GM23338 (cell line): Measurements from ENCODE around the gene TMEM121. TPM values are rescaled to one million over a fixed set of nuclear protein-coding genes. Genes with fewer than 3 reads are reported as not detected.

Experiments
- ATAC-seq: fragments of 200-7000 bp; cut with Tn5 transposase; 3 replicates; pipeline ENCODE4 v1.9.1; 2020
- DNase-seq: peaks from one replicate; pipeline ENCODE4 v3.0.0-alpha.2; 2015; ENCODE audit warnings: low spot score
- H2AFZ ChIP-seq: fragments of 200-600 bp; sonication (generic); 2 replicates; pipeline ENCODE4 v1.8.0; 2016; ENCODE audit warnings: antibody characterized with exemption, mild to moderate bottlenecking, moderate library complexity
- H3F3A ChIP-seq: fragments of 200-600 bp; sonication (generic); replicated peaks from 2 replicates; pipeline ENCODE4 v1.8.0; 2017; ENCODE audit warnings: antibody characterized with exemption, mixed run types, low read depth
- H3K27ac ChIP-seq: fragments of 200-600 bp; sonication (generic); 2 replicates; pipeline ENCODE4 v1.6.1; 2016; ENCODE audit warnings: low read depth
- H3K27me3 ChIP-seq: fragments of 200-600 bp; sonication (generic); 2 replicates; pipeline ENCODE4 v1.8.0; 2016; ENCODE audit warnings: mild to moderate bottlenecking, mixed run types, moderate library complexity; ENCODE audit not compliant: insufficient read depth
- H3K36me3 ChIP-seq: fragments of 200-600 bp; sonication (generic); 2 replicates; pipeline ENCODE4 v1.8.0; 2016; ENCODE audit warnings: mild to moderate bottlenecking; ENCODE audit not compliant: insufficient read depth
- H3K4me1 ChIP-seq: fragments of 200-600 bp; sonication (generic); 2 replicates; pipeline ENCODE4 v1.8.0; 2016; ENCODE audit warnings: mild to moderate bottlenecking, moderate library complexity; ENCODE audit not compliant: insufficient read depth
- H3K4me2 ChIP-seq: fragments of 200-600 bp; sonication (generic); 2 replicates; pipeline ENCODE4 v1.7.1; 2017; ENCODE audit warnings: mixed run types
- H3K4me3 ChIP-seq: fragments of 200-600 bp; sonication (generic); 2 replicates; pipeline ENCODE4 v1.6.1; 2016; ENCODE audit warnings: mixed run types
- H3K79me2 ChIP-seq: fragments of 200-600 bp; sonication (generic); replicated peaks from 2 replicates; pipeline ENCODE4 v1.8.0; 2017; ENCODE audit warnings: mild to moderate bottlenecking; ENCODE audit not compliant: insufficient read depth
- H3K9me2 ChIP-seq: fragments of 200-600 bp; sonication (generic); 2 replicates; pipeline ENCODE4 v1.8.0; 2017; ENCODE audit not compliant: insufficient read depth
- H4K20me1 ChIP-seq: fragments of 200-600 bp; sonication (generic); replicated peaks from 2 replicates; pipeline ENCODE4 v1.8.0; 2017; ENCODE audit warnings: mild to moderate bottlenecking; ENCODE audit not compliant: insufficient read depth
- H3K27ac Mint-ChIP-seq: 2 replicates; pipeline ENCODE4 v1.8.0; 2020; ENCODE audit warnings: inconsistent platforms, mild to moderate bottlenecking, moderate library complexity, mixed read lengths
- H3K27me3 Mint-ChIP-seq: 3 replicates; pipeline ENCODE4 v1.8.0; 2022; ENCODE audit warnings: low read depth, mild to moderate bottlenecking, moderate library complexity, mixed read lengths, inconsistent platforms; ENCODE audit not compliant: insufficient read depth, poor library complexity
- H3K36me3 Mint-ChIP-seq: 3 replicates; pipeline ENCODE4 v1.8.0; 2021; ENCODE audit warnings: low read depth, mild to moderate bottlenecking, inconsistent platforms, moderate library complexity, mixed read lengths
- H3K4me1 Mint-ChIP-seq: 3 replicates; pipeline ENCODE4 v1.8.0; 2020; ENCODE audit warnings: mild to moderate bottlenecking, inconsistent platforms, mixed read lengths
- H3K4me3 Mint-ChIP-seq: 3 replicates; pipeline ENCODE4 v1.8.0; 2021; ENCODE audit warnings: moderate library complexity, mild to moderate bottlenecking, inconsistent platforms, mixed read lengths
- H3K9me3 Mint-ChIP-seq: 3 replicates; pipeline ENCODE4 v1.8.0; 2020; ENCODE audit warnings: moderate library complexity, mild to moderate bottlenecking, inconsistent platforms, mixed read lengths
- EZH2 ChIP-seq: fragments of 200-600 bp; sonication (generic); IDR thresholded peaks from one replicate; pipeline ENCODE4 v1.8.0; 2017; ENCODE audit warnings: antibody characterized with exemption, mild to moderate bottlenecking, low read depth; ENCODE audit not compliant: unreplicated experiment
- EZH2phosphoT487 ChIP-seq: fragments of 200-600 bp; sonication (generic); IDR thresholded peaks from one replicate; pipeline ENCODE4 v1.8.1; 2018; ENCODE audit warnings: antibody characterized with exemption; ENCODE audit not compliant: unreplicated experiment
- JUNB ChIP-seq: IDR thresholded peaks from one replicate; pipeline ENCODE4 v1.6.1; 2016; ENCODE audit warnings: antibody characterized with exemption; ENCODE audit not compliant: unreplicated experiment
- NANOG ChIP-seq: IDR thresholded peaks from 2 replicates; pipeline ENCODE4 v1.6.1; 2016; ENCODE audit warnings: antibody characterized with exemption, borderline replicate concordance
- ZNF114 ChIP-seq: fragments of 250-450 bp; sonication (Bioruptor Pico); IDR thresholded peaks from 2 replicates; pipeline ENCODE4 v1.5.0; 2020; ENCODE audit warnings: mild to moderate bottlenecking, moderate library complexity
- ZNF331 ChIP-seq: fragments of 250-450 bp; sonication (Bioruptor Pico); IDR thresholded peaks from 2 replicates; pipeline ENCODE4 v1.5.0; 2020; ENCODE audit warnings: low read depth, mild to moderate bottlenecking, moderate library complexity
- polyA plus RNA-seq: library from polyadenylated mRNA; unstranded; fragments of >200 nt; fragmentation: Nextera tagmentation; extraction: Ambion mirVana; gene quantifications from 2 replicates; pipeline ENCODE4 v1.2.1, GENCODE V29; 2016
- total RNA-seq: library from RNA; depleted of rRNA; stranded (reverse); fragments of >200 nt; shearing (Covaris generic); gene quantifications from 2 replicates; pipeline ENCODE4 v1.2.3, GENCODE V29; 2014
- TF ChIP-seq, protein P1 (sequence below): IDR thresholded peaks from 2 replicates; pipeline ENCODE4 v1.6.1; 2016; ENCODE audit warnings: antibody characterized with exemption
- TF ChIP-seq, protein P2 (sequence below): IDR thresholded peaks from one replicate; pipeline ENCODE4 v1.6.1; 2018; ENCODE audit warnings: antibody characterized with exemption; ENCODE audit not compliant: unreplicated experiment

TMEM121 gene
- total and polyA plus RNA-seq, 2 experiments from 2014 or later, result 0.13 to 1.3 TPM

DNA sequence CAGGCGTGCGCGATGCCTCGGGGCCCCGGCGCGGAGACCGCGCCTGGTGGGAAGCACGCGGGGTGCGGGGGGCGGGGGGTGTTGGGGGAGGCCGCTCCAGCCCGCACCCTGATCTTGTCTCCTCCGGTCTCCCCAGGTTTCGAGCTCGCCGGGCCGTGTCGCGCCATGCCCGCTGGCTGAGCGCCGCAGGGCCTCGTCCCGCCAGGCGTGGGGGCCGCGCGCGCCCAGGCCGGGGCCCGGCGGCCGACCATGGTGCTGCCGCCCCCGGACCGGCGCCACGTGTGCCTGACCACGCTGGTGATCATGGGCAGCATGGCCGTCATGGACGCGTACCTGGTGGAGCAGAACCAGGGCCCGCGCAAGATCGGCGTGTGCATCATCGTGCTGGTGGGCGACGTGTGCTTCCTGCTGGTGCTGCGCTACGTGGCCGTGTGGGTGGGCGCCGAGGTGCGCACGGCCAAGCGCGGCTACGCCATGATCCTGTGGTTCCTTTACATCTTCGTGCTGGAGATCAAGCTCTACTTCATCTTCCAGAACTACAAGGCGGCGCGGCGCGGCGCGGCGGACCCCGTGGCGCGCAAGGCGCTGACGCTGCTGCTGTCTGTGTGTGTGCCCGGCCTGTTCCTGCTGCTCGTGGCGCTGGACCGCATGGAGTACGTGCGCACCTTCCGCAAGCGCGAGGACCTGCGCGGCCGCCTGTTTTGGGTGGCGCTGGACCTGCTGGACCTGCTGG lies 2.4 kb downstream of the TMEM121 start:
- Mint-ChIP-seq H3K27ac (no peak overlapping the region), H3K27me3 (peaks cover 34% of the 10 kb centered on the region)

DNA sequence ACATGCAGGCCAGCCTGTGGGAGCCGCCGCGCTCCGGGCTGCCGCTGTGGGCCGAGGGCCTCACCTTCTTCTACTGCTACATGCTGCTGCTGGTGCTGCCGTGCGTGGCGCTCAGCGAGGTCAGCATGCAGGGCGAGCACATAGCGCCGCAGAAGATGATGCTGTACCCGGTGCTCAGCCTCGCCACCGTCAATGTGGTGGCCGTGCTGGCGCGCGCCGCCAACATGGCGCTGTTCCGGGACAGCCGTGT lies 2.9 kb downstream of the TMEM121 start:
- no peaks in the 10 kb centered on the region for H3K9me2 ChIP-seq
- no peaks in the 10 kb centered on the region for H3K79me2 ChIP-seq
- ATAC-seq (no peak), DNase-seq (no peak)
- Mint-ChIP-seq H3K9me3 (peaks cover 19% of the 10 kb centered on the region), H3K27ac (no peak overlapping the region), H3K4me3 (no peak overlapping the region; the same call in 2 of the 3 replicates), H3K36me3 (peaks cover 8% of the 10 kb centered on the region; the same call in 2 of the 3 replicates), H3K27me3 (peaks cover 34% of the 10 kb centered on the region), H3K4me1 (peaks cover 3% of the 10 kb centered on the region; the same call in 1 of the 3 replicates)
- H3K4me1 ChIP-seq, result no peaks in the 10 kb centered on the region
- no peaks in the 10 kb centered on the region for H3K36me3 ChIP-seq
- H2AFZ ChIP-seq, result no peak overlapping the region
- peaks cover 38% of the 10 kb centered on the region for H3K27me3 ChIP-seq
- no peak overlapping the region for H3K4me2 ChIP-seq
- H3K27ac ChIP-seq, result no peak overlapping the region
- no peaks in the 10 kb centered on the region for H3F3A ChIP-seq
- no peaks in the 10 kb centered on the region for H4K20me1 ChIP-seq
- H3K4me3 ChIP-seq, result no peak overlapping the region
- TF ChIP-seq, protein P1, sequence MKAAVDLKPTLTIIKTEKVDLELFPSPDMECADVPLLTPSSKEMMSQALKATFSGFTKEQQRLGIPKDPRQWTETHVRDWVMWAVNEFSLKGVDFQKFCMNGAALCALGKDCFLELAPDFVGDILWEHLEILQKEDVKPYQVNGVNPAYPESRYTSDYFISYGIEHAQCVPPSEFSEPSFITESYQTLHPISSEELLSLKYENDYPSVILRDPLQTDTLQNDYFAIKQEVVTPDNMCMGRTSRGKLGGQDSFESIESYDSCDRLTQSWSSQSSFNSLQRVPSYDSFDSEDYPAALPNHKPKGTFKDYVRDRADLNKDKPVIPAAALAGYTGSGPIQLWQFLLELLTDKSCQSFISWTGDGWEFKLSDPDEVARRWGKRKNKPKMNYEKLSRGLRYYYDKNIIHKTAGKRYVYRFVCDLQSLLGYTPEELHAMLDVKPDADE, result no peak
- TF ChIP-seq EZH2 (no peak), ZNF331 (CRISPR knock-in tag) (no peak), EZH2phosphoT487 (no peak), NANOG (no peak)
- TF ChIP-seq, protein P2, sequence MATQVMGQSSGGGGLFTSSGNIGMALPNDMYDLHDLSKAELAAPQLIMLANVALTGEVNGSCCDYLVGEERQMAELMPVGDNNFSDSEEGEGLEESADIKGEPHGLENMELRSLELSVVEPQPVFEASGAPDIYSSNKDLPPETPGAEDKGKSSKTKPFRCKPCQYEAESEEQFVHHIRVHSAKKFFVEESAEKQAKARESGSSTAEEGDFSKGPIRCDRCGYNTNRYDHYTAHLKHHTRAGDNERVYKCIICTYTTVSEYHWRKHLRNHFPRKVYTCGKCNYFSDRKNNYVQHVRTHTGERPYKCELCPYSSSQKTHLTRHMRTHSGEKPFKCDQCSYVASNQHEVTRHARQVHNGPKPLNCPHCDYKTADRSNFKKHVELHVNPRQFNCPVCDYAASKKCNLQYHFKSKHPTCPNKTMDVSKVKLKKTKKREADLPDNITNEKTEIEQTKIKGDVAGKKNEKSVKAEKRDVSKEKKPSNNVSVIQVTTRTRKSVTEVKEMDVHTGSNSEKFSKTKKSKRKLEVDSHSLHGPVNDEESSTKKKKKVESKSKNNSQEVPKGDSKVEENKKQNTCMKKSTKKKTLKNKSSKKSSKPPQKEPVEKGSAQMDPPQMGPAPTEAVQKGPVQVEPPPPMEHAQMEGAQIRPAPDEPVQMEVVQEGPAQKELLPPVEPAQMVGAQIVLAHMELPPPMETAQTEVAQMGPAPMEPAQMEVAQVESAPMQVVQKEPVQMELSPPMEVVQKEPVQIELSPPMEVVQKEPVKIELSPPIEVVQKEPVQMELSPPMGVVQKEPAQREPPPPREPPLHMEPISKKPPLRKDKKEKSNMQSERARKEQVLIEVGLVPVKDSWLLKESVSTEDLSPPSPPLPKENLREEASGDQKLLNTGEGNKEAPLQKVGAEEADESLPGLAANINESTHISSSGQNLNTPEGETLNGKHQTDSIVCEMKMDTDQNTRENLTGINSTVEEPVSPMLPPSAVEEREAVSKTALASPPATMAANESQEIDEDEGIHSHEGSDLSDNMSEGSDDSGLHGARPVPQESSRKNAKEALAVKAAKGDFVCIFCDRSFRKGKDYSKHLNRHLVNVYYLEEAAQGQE, result no peak

More for the DNA sequence above, 2.4 kb downstream of the TMEM121 start:
- Histone ChIP-seq H2AFZ (no peak overlapping the region; the same call in 1 of the 2 replicates), H3K36me3 (no peaks in the 10 kb centered on the region), H3K27me3 (peaks cover 43% of the 10 kb centered on the region), H3F3A (no peaks in the 10 kb centered on the region), H3K27ac (no peak overlapping the region), H3K4me2 (no peak overlapping the region; the same call in 1 of the 2 replicates), H3K4me1 (no peaks in the 10 kb centered on the region), H3K4me3 (no peak overlapping the region; the same call in 1 of the 2 replicates), H3K79me2 (no peaks in the 10 kb centered on the region), H3K9me2 (no peaks in the 10 kb centered on the region), H4K20me1 (no peaks in the 10 kb centered on the region)
- Mint-ChIP-seq H3K4me1 (peaks cover 3% of the 10 kb centered on the region; the same call in 1 of the 3 replicates), H3K4me3 (peak overlapping the region; percentile 34; the same call in 1 of the 3 replicates), H3K36me3 (peaks cover 5% of the 10 kb centered on the region; the same call in 1 of the 3 replicates), H3K9me3 (peaks cover 14% of the 10 kb centered on the region)
- peak; percentile 18 for DNase-seq
- TF ChIP-seq JUNB (no peak), NANOG (no peak), ZNF331 (CRISPR knock-in tag) (no peak), EZH2phosphoT487 (no peak), ZNF114 (CRISPR knock-in tag) (no peak), EZH2 (no peak)
- TF ChIP-seq, protein P1, result no peak
- ATAC-seq, result peak; percentile 3
